Mesodermal cell (in vitro differentiated cells): ENCODE measurements around the gene PDZD2.
"Not testable (repeated sequence)": the region's sequence is repeated elsewhere in the genome, so short reads cannot be mapped to it uniquely, and the experiment has no call there.

ENCODE experiments used
- H3K27ac ChIP-seq: 2 replicates; pipeline ENCODE4 v1.7.0; 2013; ENCODE audit warnings: mild to moderate bottlenecking, low read depth, low read length, moderate library complexity; ENCODE audit not compliant: severe bottlenecking
- H3K36me3 ChIP-seq: 2 replicates; pipeline ENCODE4 v1.7.1; 2013; ENCODE audit warnings: mild to moderate bottlenecking, low read length, moderate library complexity; ENCODE audit not compliant: control insufficient read depth, insufficient read depth
- H3K4me1 ChIP-seq: one replicate; pipeline ENCODE4 v1.7.1; 2013; ENCODE audit warnings: mild to moderate bottlenecking, low read length; ENCODE audit not compliant: insufficient read depth, control insufficient read depth, poor library complexity, severe bottlenecking
- H3K4me3 ChIP-seq: 2 replicates; pipeline ENCODE4 v1.7.0; 2013; ENCODE audit warnings: low read length, control low read depth, mild to moderate bottlenecking; ENCODE audit not compliant: insufficient read depth, poor library complexity, severe bottlenecking; ENCODE audit errors: extremely low read depth
- H3K9me3 ChIP-seq: 2 replicates; pipeline ENCODE4 v1.7.1; 2013; ENCODE audit warnings: mild to moderate bottlenecking, low read length, moderate library complexity; ENCODE audit not compliant: control insufficient read depth
- WGBS, 2 experiments: methylation state at CpG; one replicate each; pipeline ENCODE4 v1.1.5; 2013; ENCODE audit warnings: missing lambda C conversion rate in 2 of 2; ENCODE audit not compliant: insufficient coverage in 2 of 2; 5-methylcytosine and 5-hydroxymethylcytosine counted together

The PDZD2 gene

GRCh38 chr5:31688515-31689092 is 49.7 kb downstream of the PDZD2 start:
- WGBS, 2 experiments = 10 to 52% methylated on average over 1 to 2 of the region's 6 CpGs

GRCh38 chr5:31691408-31691807 is 52.5 kb downstream of the PDZD2 start:
- not testable (repeated sequence) for H3K4me1 ChIP-seq, H3K4me3 ChIP-seq, H3K36me3 ChIP-seq, H3K27ac ChIP-seq, H3K9me3 ChIP-seq
- 95 to 97% methylated on average over 3 to 6 of the region's 6 CpGs for WGBS, 2 experiments

More at GRCh38 chr5:31688515-31689092, 49.7 kb downstream of the PDZD2 start:
- no peaks in the 10 kb centered on the region for H3K9me3 ChIP-seq
- H3K27ac ChIP-seq = no peak overlapping the region
- no peaks in the 10 kb centered on the region for H3K36me3 ChIP-seq
- no peaks in the 10 kb centered on the region for H3K4me1 ChIP-seq
- H3K4me3 ChIP-seq = no peak overlapping the region

- Histone ChIP-seq H3K27ac (no peak overlapping the region), H3K4me3 (no peak overlapping the region), H3K9me3 (no peaks in the 10 kb centered on the region), H3K4me1 (no peaks in the 10 kb centered on the region), H3K36me3 (no peaks in the 10 kb centered on the region)
- 91 to 94% methylated on average over 13 to 14 of the region's 17 CpGs for WGBS, 2 experiments
Measured at GRCh38 chr5:31692561-31693221, 53.8 kb downstream of the PDZD2 start.

- Histone ChIP-seq H3K27ac (no peak overlapping the region), H3K9me3 (no peaks in the 10 kb centered on the region), H3K4me3 (no peak overlapping the region), H3K4me1 (no peaks in the 10 kb centered on the region), H3K36me3 (no peaks in the 10 kb centered on the region)
- WGBS, 2 experiments = 78 to 96% methylated on average over 5 to 6 of the region's 7 CpGs
Measured at GRCh38 chr5:31698673-31699072, 59.7 kb downstream of the PDZD2 start.

- 83 to 88% methylated on average over 11 of the region's 11 CpGs for WGBS, 2 experiments
- no peak overlapping the region for H3K27ac ChIP-seq
Measured at GRCh38 chr5:31701642-31702299, 62.8 kb downstream of the PDZD2 start.

GRCh38 chr5:31702712-31703111 is 63.8 kb downstream of the PDZD2 start:
- Histone ChIP-seq H3K4me1 (no peaks in the 10 kb centered on the region), H3K27ac (peak overlapping the region; percentile 41), H3K36me3 (no peaks in the 10 kb centered on the region), H3K9me3 (no peaks in the 10 kb centered on the region), H3K4me3 (no peak overlapping the region)
- 100% methylated on average over 1 to 2 of the region's 2 CpGs for WGBS, 2 experiments

More at GRCh38 chr5:31701642-31702299, 62.8 kb downstream of the PDZD2 start:
- Histone ChIP-seq H3K9me3 (no peaks in the 10 kb centered on the region), H3K4me1 (no peaks in the 10 kb centered on the region), H3K36me3 (no peaks in the 10 kb centered on the region), H3K4me3 (no peak overlapping the region)

GRCh38 chr5:31703757-31704156 is 64.8 kb downstream of the PDZD2 start:
- no peaks in the 10 kb centered on the region for H3K36me3 ChIP-seq
- H3K27ac ChIP-seq = no peak overlapping the region
- WGBS, 2 experiments = 60 to 75% methylated on average over 1 of the region's 1 CpG
- no peaks in the 10 kb centered on the region for H3K4me1 ChIP-seq
- H3K9me3 ChIP-seq = no peaks in the 10 kb centered on the region
- no peak overlapping the region for H3K4me3 ChIP-seq

- 74 to 78% methylated on average over 4 of the region's 4 CpGs for WGBS, 2 experiments
- Histone ChIP-seq H3K4me3 (no peak overlapping the region), H3K27ac (no peak overlapping the region), H3K36me3 (no peaks in the 10 kb centered on the region), H3K9me3 (no peaks in the 10 kb centered on the region), H3K4me1 (no peaks in the 10 kb centered on the region)
Measured at GRCh38 chr5:31706186-31706585, 67.3 kb downstream of the PDZD2 start.

GRCh38 chr5:31707329-31707728 is 68.4 kb downstream of the PDZD2 start:
- no peak overlapping the region for H3K27ac ChIP-seq
- no peaks in the 10 kb centered on the region for H3K4me1 ChIP-seq
- H3K4me3 ChIP-seq = no peak overlapping the region
- no peaks in the 10 kb centered on the region for H3K9me3 ChIP-seq
- H3K36me3 ChIP-seq = no peaks in the 10 kb centered on the region
- WGBS, 2 experiments = 53 to 68% methylated on average over 2 to 3 of the region's 4 CpGs

- Histone ChIP-seq H3K4me3 (no peak overlapping the region), H3K9me3 (no peaks in the 10 kb centered on the region), H3K4me1 (no peaks in the 10 kb centered on the region), H3K27ac (no peak overlapping the region), H3K36me3 (no peaks in the 10 kb centered on the region)
- WGBS, 2 experiments = 88 to 100% methylated on average over 2 to 5 of the region's 5 CpGs
Measured at GRCh38 chr5:31708089-31708488, 69.2 kb downstream of the PDZD2 start.

- 67 to 100% methylated on average over 1 to 6 of the region's 6 CpGs for WGBS, 2 experiments
- Histone ChIP-seq H3K36me3 (no peaks in the 10 kb centered on the region), H3K9me3 (no peaks in the 10 kb centered on the region), H3K4me1 (no peaks in the 10 kb centered on the region), H3K27ac (no peak overlapping the region), H3K4me3 (no peak overlapping the region)
Measured at GRCh38 chr5:31711363-31711762, 72.4 kb downstream of the PDZD2 start.
